Epithelial cell of esophagus (primary cell): Measurements from ENCODE around the gene ZNF107.
A peak's percentile ranks its signal among the peaks of the same experiment; 100 is the strongest.

Experiments
- DNase-seq: peaks from one replicate; pipeline ENCODE4 v3.0.0; 2010; ENCODE audit warnings: low read depth
- H3K4me3 ChIP-seq: 2 replicates; pipeline ENCODE4 v1.5.1; 2011; ENCODE audit warnings: mild to moderate bottlenecking, low read length, control low read depth
- TF ChIP-seq, protein P1 (sequence below): IDR thresholded peaks from 2 replicates; pipeline ENCODE4 v1.5.1; 2011; ENCODE audit warnings: low read depth, mild to moderate bottlenecking, low read length, control low read depth, inconsistent platforms; ENCODE audit not compliant: insufficient read depth; ENCODE audit errors: missing control alignments

The ZNF107 gene

DNA sequence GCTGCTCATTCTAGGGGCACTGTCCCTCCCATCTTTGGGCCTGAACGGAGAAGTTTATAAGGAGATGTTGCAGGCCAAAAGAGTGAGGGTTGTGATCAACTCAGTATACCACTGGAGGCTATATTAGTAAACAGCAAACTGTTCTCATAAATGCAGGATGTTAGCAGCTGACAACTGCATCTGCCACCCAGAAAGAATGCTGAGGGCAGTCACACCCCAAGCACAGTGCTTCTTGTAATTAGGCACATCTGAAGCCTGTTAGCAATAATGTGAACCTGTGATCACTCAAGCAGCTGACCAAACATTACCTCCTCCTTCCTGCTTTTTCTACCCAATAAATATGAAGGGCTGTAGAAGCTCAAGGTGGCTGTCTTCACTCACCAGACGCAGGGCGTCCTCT is 89.9 kb downstream of the ZNF107 start:
- TF ChIP-seq, protein P1, sequence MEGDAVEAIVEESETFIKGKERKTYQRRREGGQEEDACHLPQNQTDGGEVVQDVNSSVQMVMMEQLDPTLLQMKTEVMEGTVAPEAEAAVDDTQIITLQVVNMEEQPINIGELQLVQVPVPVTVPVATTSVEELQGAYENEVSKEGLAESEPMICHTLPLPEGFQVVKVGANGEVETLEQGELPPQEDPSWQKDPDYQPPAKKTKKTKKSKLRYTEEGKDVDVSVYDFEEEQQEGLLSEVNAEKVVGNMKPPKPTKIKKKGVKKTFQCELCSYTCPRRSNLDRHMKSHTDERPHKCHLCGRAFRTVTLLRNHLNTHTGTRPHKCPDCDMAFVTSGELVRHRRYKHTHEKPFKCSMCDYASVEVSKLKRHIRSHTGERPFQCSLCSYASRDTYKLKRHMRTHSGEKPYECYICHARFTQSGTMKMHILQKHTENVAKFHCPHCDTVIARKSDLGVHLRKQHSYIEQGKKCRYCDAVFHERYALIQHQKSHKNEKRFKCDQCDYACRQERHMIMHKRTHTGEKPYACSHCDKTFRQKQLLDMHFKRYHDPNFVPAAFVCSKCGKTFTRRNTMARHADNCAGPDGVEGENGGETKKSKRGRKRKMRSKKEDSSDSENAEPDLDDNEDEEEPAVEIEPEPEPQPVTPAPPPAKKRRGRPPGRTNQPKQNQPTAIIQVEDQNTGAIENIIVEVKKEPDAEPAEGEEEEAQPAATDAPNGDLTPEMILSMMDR: no peak
- DNase-seq: peak; percentile 8
- H3K4me3 ChIP-seq: no peak overlapping the region

DNA sequence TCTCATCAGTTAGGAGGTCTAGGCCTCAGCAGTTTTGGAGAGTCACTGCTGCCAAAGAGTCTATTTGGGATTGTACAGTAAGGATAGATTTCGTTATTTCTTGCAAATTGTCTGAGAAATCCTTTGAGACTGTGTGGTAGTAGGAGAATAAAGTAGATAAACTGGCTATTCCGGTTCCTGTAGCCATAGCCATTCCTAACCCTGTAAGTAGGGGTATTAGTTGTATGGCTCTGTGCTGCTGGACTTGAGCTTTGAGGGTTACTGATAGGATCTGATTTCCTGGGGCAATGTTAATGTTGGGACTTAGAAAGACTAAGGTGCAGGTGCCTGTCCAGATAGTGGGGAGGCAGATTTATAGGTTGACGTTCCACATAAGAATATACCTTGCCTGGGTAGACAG is 92.2 kb downstream of the ZNF107 start:
- TF ChIP-seq, protein P1: no peak
- H3K4me3 ChIP-seq: no peak overlapping the region
- peak; percentile 26 for DNase-seq
